Neutrophil (primary cell): ENCODE results near the gene CTNNA2.

Experiments used
- H3K27ac ChIP-seq: fragments of 200-600 bp; sonication (generic); 2 replicates; pipeline ENCODE4 v1.5.1; 2016; ENCODE audit warnings: mild to moderate bottlenecking, moderate library complexity
- H3K27me3 ChIP-seq: fragments of 200-600 bp; sonication (generic); 2 replicates; pipeline ENCODE4 v1.6.0; 2016; ENCODE audit warnings: mild to moderate bottlenecking
- H3K36me3 ChIP-seq: fragments of 200-600 bp; sonication (generic); 2 replicates; pipeline ENCODE4 v1.5.1; 2017
- H3K4me1 ChIP-seq, 2 experiments: fragments of 200-600 bp in 1 of 2; sonication (generic) in 1 of 2; 1 replicate in 1 of 2; 2 replicates in 1 of 2; pipeline versions ENCODE4 v1.5.1 to v1.6.1; 2013 to 2016; ENCODE audit warnings: low read depth in 1 of 2, low read length in 1 of 2, mild to moderate bottlenecking in 1 of 2, moderate library complexity in 1 of 2; ENCODE audit not compliant: control insufficient read depth in 1 of 2, insufficient read depth in 1 of 2
- H3K4me3 ChIP-seq, 2 experiments: fragments of 200-600 bp in 1 of 2; sonication (generic) in 1 of 2; 1 replicate in 1 of 2; 2 replicates in 1 of 2; pipeline ENCODE4 v1.5.1; 2013 to 2016; ENCODE audit warnings: low read depth in 1 of 2, low read length in 1 of 2, mild to moderate bottlenecking in 1 of 2, moderate library complexity in 1 of 2
- H3K9me3 ChIP-seq: fragments of 200-600 bp; sonication (generic); 2 replicates; pipeline ENCODE4 v1.5.1; 2016
- TF ChIP-seq, protein P1 (sequence below): fragments of 200-600 bp; sonication (generic); IDR thresholded peaks from 2 replicates; pipeline ENCODE4 v1.5.1; 2016; ENCODE audit warnings: antibody characterized with exemption

Gene CTNNA2

DNA sequence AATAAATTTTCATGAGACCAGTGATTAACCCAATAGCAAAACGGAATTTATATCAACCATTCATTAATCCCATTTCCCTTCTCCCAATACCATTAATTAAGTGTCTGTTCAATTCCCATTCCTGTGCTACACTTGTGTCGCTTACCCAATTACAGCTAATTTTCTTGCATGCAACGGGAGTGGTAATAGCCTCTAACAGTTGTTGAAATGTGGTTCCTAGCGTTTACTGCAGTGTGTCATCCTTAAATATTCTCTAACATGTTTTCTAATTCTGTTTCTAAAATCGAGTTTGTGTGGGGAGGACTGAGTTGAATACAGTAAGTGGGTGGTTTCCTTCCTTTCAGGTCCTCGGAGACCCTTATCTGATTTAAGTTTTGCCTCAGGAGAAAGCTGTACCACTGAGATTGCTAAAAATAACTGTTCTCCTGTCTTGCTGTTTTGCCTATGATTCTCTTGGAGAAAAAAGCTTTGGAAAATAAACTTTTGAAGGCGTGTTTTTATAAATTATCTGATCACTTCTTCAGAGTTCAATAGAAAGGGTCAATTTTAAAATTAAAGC, 851.0 kb downstream of the CTNNA2 start:
- Histone ChIP-seq H3K27ac (no peak overlapping the region), H3K9me3 (no peaks in the 10 kb centered on the region), H3K27me3 (no peaks in the 10 kb centered on the region), H3K36me3 (no peaks in the 10 kb centered on the region), H3K4me1 (no peaks in the 10 kb centered on the region), H3K4me3 (no peak overlapping the region)
- TF ChIP-seq, protein P1, sequence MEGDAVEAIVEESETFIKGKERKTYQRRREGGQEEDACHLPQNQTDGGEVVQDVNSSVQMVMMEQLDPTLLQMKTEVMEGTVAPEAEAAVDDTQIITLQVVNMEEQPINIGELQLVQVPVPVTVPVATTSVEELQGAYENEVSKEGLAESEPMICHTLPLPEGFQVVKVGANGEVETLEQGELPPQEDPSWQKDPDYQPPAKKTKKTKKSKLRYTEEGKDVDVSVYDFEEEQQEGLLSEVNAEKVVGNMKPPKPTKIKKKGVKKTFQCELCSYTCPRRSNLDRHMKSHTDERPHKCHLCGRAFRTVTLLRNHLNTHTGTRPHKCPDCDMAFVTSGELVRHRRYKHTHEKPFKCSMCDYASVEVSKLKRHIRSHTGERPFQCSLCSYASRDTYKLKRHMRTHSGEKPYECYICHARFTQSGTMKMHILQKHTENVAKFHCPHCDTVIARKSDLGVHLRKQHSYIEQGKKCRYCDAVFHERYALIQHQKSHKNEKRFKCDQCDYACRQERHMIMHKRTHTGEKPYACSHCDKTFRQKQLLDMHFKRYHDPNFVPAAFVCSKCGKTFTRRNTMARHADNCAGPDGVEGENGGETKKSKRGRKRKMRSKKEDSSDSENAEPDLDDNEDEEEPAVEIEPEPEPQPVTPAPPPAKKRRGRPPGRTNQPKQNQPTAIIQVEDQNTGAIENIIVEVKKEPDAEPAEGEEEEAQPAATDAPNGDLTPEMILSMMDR, result no peak

DNA sequence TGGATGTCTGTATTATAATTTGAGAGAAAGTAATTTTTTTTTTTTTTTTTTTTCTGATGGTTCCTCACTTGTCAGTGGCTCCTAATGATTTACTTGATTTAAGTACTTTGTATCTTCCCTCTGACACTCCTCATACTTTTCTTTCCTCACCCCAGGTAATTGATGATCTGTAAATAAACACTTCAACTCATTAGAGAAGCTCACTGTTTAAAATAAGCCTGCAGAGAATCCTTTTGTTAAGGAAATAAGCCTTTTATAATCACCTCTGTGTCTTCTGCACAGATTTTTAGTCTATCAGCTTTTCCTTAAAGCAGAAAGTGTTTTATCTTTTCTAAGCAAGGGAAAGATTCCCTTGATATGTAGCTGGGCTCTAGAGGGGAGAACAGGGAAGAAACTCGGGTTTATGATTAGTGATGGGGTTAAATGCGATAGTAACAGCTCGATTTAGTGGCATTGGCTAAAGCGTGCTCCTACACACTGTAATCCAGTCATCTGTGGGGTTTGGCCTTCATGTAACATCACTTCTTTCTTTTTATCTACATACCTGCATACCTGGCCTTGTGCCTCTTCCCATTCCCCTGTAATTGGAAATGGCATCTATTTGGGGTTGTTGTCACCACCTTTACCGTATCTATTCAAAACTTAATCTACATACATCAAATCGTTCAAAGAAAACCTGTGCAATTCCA, 851.8 kb downstream of the CTNNA2 start:
- Histone ChIP-seq H3K27me3 (no peaks in the 10 kb centered on the region), H3K9me3 (no peaks in the 10 kb centered on the region), H3K4me3 (no peak overlapping the region), H3K36me3 (no peaks in the 10 kb centered on the region), H3K4me1 (no peaks in the 10 kb centered on the region), H3K27ac (no peak overlapping the region)
- TF ChIP-seq, protein P1, result no peak

DNA sequence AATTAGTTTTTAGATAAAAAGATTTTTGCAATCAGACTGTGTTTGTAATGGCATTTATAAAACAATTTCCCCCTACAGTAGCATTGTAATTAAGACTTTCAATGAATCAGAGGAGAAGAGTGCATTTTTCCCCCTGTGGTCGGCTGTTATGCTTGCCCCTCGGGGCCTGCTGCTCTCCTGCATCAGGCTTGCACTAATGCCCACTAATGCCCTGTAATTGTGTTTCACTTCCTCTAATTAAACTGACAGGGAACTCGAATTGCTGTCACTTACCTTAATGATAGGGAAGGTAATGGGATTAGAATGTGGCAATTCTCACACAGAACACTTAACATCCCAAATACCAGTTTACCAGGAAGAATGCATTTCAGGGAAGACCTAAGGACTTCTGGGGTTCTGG, 852.9 kb downstream of the CTNNA2 start:
- TF ChIP-seq, protein P1, result no peak

DNA sequence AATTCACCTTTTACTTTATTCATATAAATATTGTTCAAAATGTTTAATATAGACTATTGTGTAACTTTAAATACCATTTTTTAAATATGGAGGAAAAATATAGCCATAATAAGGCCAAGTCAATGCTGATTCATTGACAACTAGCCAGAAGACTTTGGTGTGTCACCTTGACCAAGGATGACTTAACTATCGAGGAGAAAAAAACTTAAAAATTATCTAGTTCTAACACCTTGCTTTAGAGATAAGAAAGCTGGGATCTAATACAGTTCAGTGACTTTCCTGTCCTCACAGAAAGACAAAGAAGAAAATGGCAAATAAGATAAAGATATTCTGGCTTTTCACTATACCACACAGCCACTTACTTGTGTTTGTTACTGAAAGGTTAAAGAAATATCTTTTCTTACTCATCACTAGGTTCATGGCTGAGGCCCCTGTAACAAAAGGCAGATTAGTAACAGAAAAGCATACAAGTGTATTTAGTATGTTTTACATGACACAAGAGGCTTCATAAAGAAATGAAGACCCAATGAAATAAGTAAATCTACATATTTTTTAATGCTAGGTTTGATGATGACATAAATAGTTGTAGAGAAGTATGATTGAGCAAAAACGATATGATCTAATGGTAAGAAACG, 857.6 kb downstream of the CTNNA2 start:
- H3K27ac ChIP-seq, result no peak overlapping the region
- no peaks in the 10 kb centered on the region for H3K4me1 ChIP-seq
- no peaks in the 10 kb centered on the region for H3K9me3 ChIP-seq
- TF ChIP-seq, protein P1, result no peak
- no peaks in the 10 kb centered on the region for H3K27me3 ChIP-seq
- H3K36me3 ChIP-seq, result no peaks in the 10 kb centered on the region
- no peak overlapping the region for H3K4me3 ChIP-seq

More for the DNA sequence above, 852.9 kb downstream of the CTNNA2 start:
- Histone ChIP-seq H3K4me3 (no peak overlapping the region), H3K27ac (no peak overlapping the region), H3K27me3 (no peaks in the 10 kb centered on the region), H3K4me1 (no peaks in the 10 kb centered on the region), H3K36me3 (no peaks in the 10 kb centered on the region), H3K9me3 (no peaks in the 10 kb centered on the region)

DNA sequence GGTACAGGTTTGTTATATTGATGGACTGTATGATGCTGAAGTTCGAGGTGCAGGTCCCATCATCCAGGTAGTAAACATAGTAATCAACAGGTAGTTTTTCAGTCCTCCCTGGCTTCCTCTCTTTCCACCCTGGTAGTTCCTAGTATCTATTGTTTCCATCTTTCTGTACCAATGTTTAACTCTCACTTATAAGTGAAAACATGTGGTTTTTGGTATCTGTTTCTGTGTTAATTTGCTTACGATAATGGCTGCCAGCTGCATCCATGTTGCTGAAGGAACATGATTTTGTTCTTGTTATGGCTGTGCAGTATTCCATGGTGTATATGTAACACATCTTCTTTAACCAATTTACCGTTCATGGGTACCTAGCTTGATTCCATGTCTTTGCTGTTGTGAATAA, 861.3 kb downstream of the CTNNA2 start:
- Histone ChIP-seq H3K27me3 (no peaks in the 10 kb centered on the region), H3K4me1 (no peaks in the 10 kb centered on the region), H3K36me3 (no peaks in the 10 kb centered on the region), H3K9me3 (no peaks in the 10 kb centered on the region), H3K27ac (no peak overlapping the region), H3K4me3 (no peak overlapping the region)
- TF ChIP-seq, protein P1, result no peak
